Epithelial cell of esophagus (primary cell): Measurements from ENCODE around the gene PDE4B.

ENCODE experiments used
- DNase-seq: peaks from one replicate; pipeline ENCODE4 v3.0.0; 2010; ENCODE audit warnings: low read depth
- H3K4me3 ChIP-seq: 2 replicates; pipeline ENCODE4 v1.5.1; 2011; ENCODE audit warnings: mild to moderate bottlenecking, low read length, control low read depth
- TF ChIP-seq, protein P1 (sequence below): IDR thresholded peaks from 2 replicates; pipeline ENCODE4 v1.5.1; 2011; ENCODE audit warnings: low read depth, mild to moderate bottlenecking, low read length, control low read depth, inconsistent platforms; ENCODE audit not compliant: insufficient read depth; ENCODE audit errors: missing control alignments

Gene PDE4B

DNA sequence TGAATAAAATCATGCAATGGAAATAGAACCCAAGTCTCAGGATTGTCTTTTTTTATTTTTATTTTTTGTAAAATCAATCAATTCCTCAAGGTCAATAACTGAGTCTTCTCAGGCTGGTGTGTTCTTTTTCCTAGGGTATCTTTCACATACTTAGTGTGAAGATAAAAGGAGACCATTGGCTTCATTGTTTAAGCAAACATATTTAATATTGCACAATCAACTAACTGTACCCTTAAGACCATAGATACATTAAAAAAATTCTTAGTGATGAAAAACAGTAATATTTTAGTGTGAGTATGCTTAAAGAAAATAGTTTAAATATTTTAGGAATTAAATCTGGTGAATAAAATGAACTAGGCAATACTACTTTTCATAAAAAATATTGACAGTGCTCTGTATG is 31.4 kb downstream of the PDE4B start:
- no peak overlapping the region for H3K4me3 ChIP-seq
- TF ChIP-seq, protein P1, sequence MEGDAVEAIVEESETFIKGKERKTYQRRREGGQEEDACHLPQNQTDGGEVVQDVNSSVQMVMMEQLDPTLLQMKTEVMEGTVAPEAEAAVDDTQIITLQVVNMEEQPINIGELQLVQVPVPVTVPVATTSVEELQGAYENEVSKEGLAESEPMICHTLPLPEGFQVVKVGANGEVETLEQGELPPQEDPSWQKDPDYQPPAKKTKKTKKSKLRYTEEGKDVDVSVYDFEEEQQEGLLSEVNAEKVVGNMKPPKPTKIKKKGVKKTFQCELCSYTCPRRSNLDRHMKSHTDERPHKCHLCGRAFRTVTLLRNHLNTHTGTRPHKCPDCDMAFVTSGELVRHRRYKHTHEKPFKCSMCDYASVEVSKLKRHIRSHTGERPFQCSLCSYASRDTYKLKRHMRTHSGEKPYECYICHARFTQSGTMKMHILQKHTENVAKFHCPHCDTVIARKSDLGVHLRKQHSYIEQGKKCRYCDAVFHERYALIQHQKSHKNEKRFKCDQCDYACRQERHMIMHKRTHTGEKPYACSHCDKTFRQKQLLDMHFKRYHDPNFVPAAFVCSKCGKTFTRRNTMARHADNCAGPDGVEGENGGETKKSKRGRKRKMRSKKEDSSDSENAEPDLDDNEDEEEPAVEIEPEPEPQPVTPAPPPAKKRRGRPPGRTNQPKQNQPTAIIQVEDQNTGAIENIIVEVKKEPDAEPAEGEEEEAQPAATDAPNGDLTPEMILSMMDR: no peak
- no peak for DNase-seq

DNA sequence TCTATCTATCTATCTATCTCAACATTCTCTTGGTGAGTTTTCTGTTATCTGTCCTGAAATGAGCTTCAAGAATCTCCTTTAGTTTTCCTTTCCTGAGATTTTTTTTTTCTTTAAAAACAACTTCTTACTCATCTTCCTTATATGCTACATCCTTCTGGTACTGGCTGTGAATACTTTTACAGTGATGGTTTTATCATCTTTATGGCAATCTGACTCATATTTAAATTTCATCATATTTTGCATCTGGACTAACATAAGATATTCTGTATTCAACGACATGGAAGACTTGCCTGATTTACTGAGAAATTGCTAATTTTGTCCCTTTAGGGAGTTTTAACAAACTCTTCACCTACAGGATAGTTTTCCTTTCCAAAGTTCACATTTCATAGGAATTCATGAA is 33.0 kb downstream of the PDE4B start:
- DNase-seq: no peak
- no peak overlapping the region for H3K4me3 ChIP-seq
- TF ChIP-seq, protein P1: no peak

DNA sequence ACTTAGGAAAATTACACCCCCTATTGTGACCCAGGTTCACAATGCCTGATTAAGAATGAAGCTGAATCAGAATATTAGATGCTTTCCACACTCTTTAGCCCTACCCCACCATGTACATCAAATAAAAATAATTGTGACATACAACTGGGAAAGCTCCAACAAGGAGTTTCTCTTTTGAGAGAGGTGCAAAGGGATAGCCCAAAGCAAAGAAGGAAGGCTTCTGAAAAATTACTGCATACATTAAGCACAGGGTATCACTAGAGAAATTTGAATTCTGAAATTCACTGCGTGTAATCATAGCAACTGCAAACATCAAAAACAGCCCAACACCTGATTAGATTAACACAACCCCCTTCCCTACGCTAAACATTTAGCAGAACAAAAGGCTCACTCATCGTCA is 34.1 kb downstream of the PDE4B start:
- DNase-seq: no peak
- no peak overlapping the region for H3K4me3 ChIP-seq
- TF ChIP-seq, protein P1: no peak

DNA sequence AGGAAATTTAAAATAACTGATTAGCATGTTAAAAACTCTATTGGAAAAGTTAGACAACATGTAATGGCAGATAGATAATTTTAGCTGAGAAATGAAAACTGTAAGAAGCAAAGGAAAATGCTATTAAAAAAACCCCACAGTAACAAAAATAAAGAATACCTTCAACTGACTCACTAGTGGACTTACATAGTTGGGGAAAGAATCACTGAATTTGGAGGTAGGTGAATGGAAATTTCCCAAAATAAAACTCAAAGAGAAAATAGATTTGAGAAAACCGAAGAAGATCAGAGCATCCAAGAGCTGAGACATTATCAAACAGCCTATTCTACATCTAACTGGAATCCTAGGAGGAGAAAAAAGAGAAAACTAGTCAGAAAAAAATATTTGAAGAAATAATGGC is 34.7 kb downstream of the PDE4B start:
- DNase-seq: no peak
- TF ChIP-seq, protein P1: no peak
- no peak overlapping the region for H3K4me3 ChIP-seq

DNA sequence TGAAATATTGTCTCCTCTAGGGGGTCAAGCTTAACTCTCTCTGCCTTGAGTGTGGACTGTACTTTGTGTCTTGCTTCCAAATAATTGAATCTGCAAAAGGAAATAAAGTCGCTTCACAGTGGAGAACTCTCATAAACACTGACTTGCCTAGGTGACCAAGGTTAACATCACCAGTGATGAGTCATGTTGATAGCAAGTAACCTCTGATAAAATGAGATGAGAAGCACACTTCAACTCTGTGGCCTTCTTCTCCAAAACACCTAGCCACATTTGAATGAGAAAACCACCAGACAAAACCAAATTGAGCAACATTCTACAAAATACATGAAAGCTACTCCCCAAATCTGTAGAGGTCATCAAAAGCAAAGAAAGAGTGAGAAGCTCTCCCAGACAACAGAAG is 37.6 kb downstream of the PDE4B start:
- no peak for DNase-seq
- no peak overlapping the region for H3K4me3 ChIP-seq

DNA sequence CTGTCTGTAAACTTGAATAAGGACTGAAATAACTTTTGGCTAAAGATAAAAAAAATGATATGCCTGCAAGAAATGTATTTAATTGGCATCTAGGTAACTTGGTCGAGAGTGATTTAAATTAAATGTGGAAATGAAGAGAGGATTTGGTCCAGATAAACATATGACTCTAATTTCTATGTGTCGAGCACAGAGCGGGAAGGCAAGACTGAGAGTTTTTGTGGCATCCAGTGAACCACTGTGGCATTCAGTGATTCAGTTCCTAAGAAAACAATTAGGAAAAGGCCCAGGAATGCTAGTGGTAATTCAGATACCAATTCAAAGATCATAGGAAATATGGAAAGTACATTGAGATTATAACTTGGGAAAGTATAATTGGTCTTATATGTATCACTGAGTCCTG is 39.6 kb downstream of the PDE4B start:
- DNase-seq: no peak
- TF ChIP-seq, protein P1: no peak
- H3K4me3 ChIP-seq: no peak overlapping the region

More for the DNA sequence above, 37.6 kb downstream of the PDE4B start:
- TF ChIP-seq, protein P1: no peak

DNA sequence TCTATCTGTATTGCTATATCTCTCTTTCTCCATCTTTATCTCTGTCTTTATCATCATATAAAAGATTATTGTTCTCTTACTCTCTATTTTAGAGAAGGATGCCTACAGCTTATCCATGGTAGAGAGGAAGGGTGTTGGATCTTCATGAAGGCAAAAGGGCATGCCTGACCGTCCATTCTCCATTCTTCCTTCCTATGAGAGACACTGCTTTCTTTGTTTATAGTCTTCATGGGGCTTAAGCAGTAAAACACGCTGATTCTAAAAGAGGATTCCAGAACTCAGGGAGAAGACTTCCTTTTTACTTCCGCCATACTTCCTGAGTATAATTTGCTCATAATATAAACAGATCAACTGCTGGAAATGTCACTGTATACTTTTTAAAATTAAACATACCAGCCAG is 44.0 kb downstream of the PDE4B start:
- no peak overlapping the region for H3K4me3 ChIP-seq
- DNase-seq: no peak
- TF ChIP-seq, protein P1: no peak
